ENCODE data around the gene TRAF4.
"Not testable (repeated sequence)": the region's sequence is repeated elsewhere in the genome, so short reads cannot be mapped to it uniquely, and the experiment has no call there.

Gene TRAF4

GRCh38 chr17:28714281-28714680 lies 29.5 kb upstream of the TRAF4 start:
- DNase-seq (ENCODE audit: low read depth in 2 of 2): no peak

- DNase-seq (ENCODE audit: low read depth in 2 of 2): no peak
Measured at GRCh38 chr17:28715217-28715616, 28.6 kb upstream of the TRAF4 start.

GRCh38 chr17:28716740-28717577 lies 26.9 kb upstream of the TRAF4 start:
- DNase-seq (ENCODE audit: low read depth in 2 of 2): no peak

GRCh38 chr17:28717578-28718332 lies 26.1 kb upstream of the TRAF4 start, which contains the start of gene RAB34:
TSS of gene RAB34 (minus strand) at chr17:28717868. CDS start at chr17:28717266, 602 bp downstream.
- no peak for DNase-seq (ENCODE audit: low read depth in 2 of 2)

GRCh38 chr17:28718333-28719020 lies 25.3 kb upstream of the TRAF4 start:
- DNase-seq (ENCODE audit: low read depth in 2 of 2): no peak

GRCh38 chr17:28719021-28719433 lies 24.8 kb upstream of the TRAF4 start:
- DNase-seq (ENCODE audit: low read depth in 2 of 2): no peak

GRCh38 chr17:28720247-28720996 lies 23.4 kb upstream of the TRAF4 start:
- DNase-seq (ENCODE audit: low read depth in 2 of 2): no peak

GRCh38 chr17:28720997-28721329 lies 22.8 kb upstream of the TRAF4 start:
- DNase-seq (ENCODE audit: low read depth in 2 of 2): not testable (repeated sequence)

GRCh38 chr17:28722417-28723158 lies 21.2 kb upstream of the TRAF4 start:
- no peak for DNase-seq (ENCODE audit: low read depth in 2 of 2)

GRCh38 chr17:28723159-28723835 lies 20.5 kb upstream of the TRAF4 start:
- DNase-seq (ENCODE audit: low read depth in 2 of 2): no peak

GRCh38 chr17:28723836-28724499 lies 19.8 kb upstream of the TRAF4 start:
- DNase-seq (ENCODE audit: low read depth in 2 of 2): not testable (repeated sequence)

- no peak for DNase-seq (ENCODE audit: low read depth in 2 of 2)
Measured at GRCh38 chr17:28724500-28725165, 19.2 kb upstream of the TRAF4 start.

GRCh38 chr17:28725166-28725659 lies 18.6 kb upstream of the TRAF4 start:
- no peak for DNase-seq (ENCODE audit: low read depth in 2 of 2)

- no peak for DNase-seq (ENCODE audit: low read depth in 2 of 2)
Measured at GRCh38 chr17:28725660-28726225, 18.1 kb upstream of the TRAF4 start.

- no peak for DNase-seq (ENCODE audit: low read depth in 2 of 2)
Measured at GRCh38 chr17:28726226-28726626, 17.6 kb upstream of the TRAF4 start, which contains the start of gene TLCD1. TSS of gene TLCD1 (minus strand) at chr17:28726233. CDS start at chr17:28726097, 136 bp downstream.

GRCh38 chr17:28726627-28727491 lies 17.0 kb upstream of the TRAF4 start:
- DNase-seq (ENCODE audit: low read depth in 2 of 2): peak; percentile 79 to 85

GRCh38 chr17:28728364-28729200 lies 15.2 kb upstream of the TRAF4 start, which contains the start of gene NEK8:
TSS of gene NEK8 (plus strand) at chr17:28728788. CDS start at chr17:28728814, 26 bp downstream.
- DNase-seq (ENCODE audit: low read depth in 2 of 2): peak; percentile 94 to 98

All from stimulated activated CD4-positive, alpha-beta T cell treated with anti-CD3 and anti-CD28 coated beads, Interleukin-1b, Interleukin-23, amount 100 ng/mL, for 1 hour (primary cell).